Naive thymus-derived CD4-positive, alpha-beta T cell (primary cell): ENCODE measurements around the gene TENM4. TPM values are rescaled to one million over a fixed set of nuclear protein-coding genes. Genes with fewer than 3 reads are reported as not detected.
A peak's percentile ranks its signal among the peaks of the same experiment; 100 is the strongest.

Experiments
- ATAC-seq: fragments of 150-1000 bp; cut with Tn5 transposase; 2 replicates; pipeline ENCODE4 v1.10.0; 2021; ENCODE audit warnings: mild to moderate bottlenecking, moderate library complexity
- CTCF ChIA-PET: fragments of 350-600 bp; sonication (Branson Sonifier 250); formaldehyde crosslinking; loops from one replicate; lab custom pipeline; 2021; ENCODE audit warnings: antibody characterized with exemption; lab: Charles Lee
- POLR2A ChIA-PET: fragments of 350-600 bp; sonication (Branson Sonifier 250); formaldehyde crosslinking; loops from one replicate; lab custom pipeline; 2021; ENCODE audit warnings: antibody characterized with exemption, inconsistent platforms; lab: Charles Lee
- DNase-seq, 9 donors: peaks; one replicate each; pipeline versions ENCODE4 v3.0.0 to v3.0.0-alpha.2; 2020 to 2022; ENCODE audit warnings: mixed read lengths in 1 of 9
- H3K27ac ChIP-seq: one replicate; pipeline ENCODE4 v1.7.0; 2013; ENCODE audit warnings: mild to moderate bottlenecking, low read depth, low read length, moderate library complexity
- H3K27me3 ChIP-seq, 2 donors: one replicate each; pipeline ENCODE4 v1.7.0; 2013; ENCODE audit warnings: low read length in 2 of 2, mild to moderate bottlenecking in 2 of 2, moderate library complexity in 2 of 2; ENCODE audit not compliant: control insufficient read depth in 2 of 2, insufficient read depth in 2 of 2
- H3K36me3 ChIP-seq, 3 experiments: 1 replicate in 2 of 3; 2 replicates in 1 of 3; pipeline ENCODE4 v1.7.0; 2013; ENCODE audit warnings: low read length in 3 of 3, mild to moderate bottlenecking in 3 of 3, moderate library complexity in 1 of 3; ENCODE audit not compliant: insufficient read depth in 3 of 3, control insufficient read depth in 2 of 3
- H3K4me1 ChIP-seq, 2 donors: one replicate each; pipeline ENCODE4 v1.7.0; 2013; ENCODE audit warnings: low read length in 2 of 2, mild to moderate bottlenecking in 2 of 2, moderate library complexity in 1 of 2; ENCODE audit not compliant: control insufficient read depth in 2 of 2, insufficient read depth in 2 of 2
- H3K4me3 ChIP-seq: 2 replicates; pipeline ENCODE4 v1.7.0; 2013; ENCODE audit warnings: mild to moderate bottlenecking, low read length
- H3K9me3 ChIP-seq, 3 experiments: 1 replicate in 2 of 3; 2 replicates in 1 of 3; pipeline ENCODE4 v1.7.0; 2013; ENCODE audit warnings: low read length in 3 of 3; ENCODE audit not compliant: control insufficient read depth in 2 of 3
- H3K27ac Mint-ChIP-seq, 9 donors: one replicate each; pipeline ENCODE4 v1.8.0; 2020 to 2022; ENCODE audit warnings: mixed read lengths in 9 of 9, mild to moderate bottlenecking in 8 of 9, moderate library complexity in 5 of 9, inconsistent platforms in 2 of 9
- H3K27me3 Mint-ChIP-seq, 5 donors: one replicate each; pipeline ENCODE4 v1.8.0; 2021 to 2022; ENCODE audit warnings: mixed read lengths in 5 of 5, mild to moderate bottlenecking in 1 of 5
- H3K36me3 Mint-ChIP-seq, 5 donors: one replicate each; pipeline ENCODE4 v1.8.0; 2020 to 2022; ENCODE audit warnings: mixed read lengths in 5 of 5, mild to moderate bottlenecking in 3 of 5, inconsistent platforms in 1 of 5
- H3K4me1 Mint-ChIP-seq, 7 donors: one replicate each; pipeline ENCODE4 v1.8.0; 2020 to 2022; ENCODE audit warnings: mixed read lengths in 7 of 7, mild to moderate bottlenecking in 3 of 7, inconsistent platforms in 1 of 7
- H3K4me3 Mint-ChIP-seq, 10 donors: one replicate each; pipeline ENCODE4 v1.8.0; 2020 to 2022; ENCODE audit warnings: mild to moderate bottlenecking in 10 of 10, mixed read lengths in 10 of 10, moderate library complexity in 6 of 10, inconsistent platforms in 2 of 10
- H3K9me3 Mint-ChIP-seq, 11 donors: one replicate each; pipeline ENCODE4 v1.8.0; 2020 to 2022; ENCODE audit warnings: mixed read lengths in 11 of 11, mild to moderate bottlenecking in 4 of 11, inconsistent platforms in 1 of 11, moderate library complexity in 1 of 11
- intact Hi-C, 2 donors: fragments of 100-400 bp; cut with micrococcal nuclease; formaldehyde crosslinking; loops; one replicate each; pipeline ENCODE4 v1.15.1; 2023
- polyA plus RNA-seq, 2 donors: library from polyadenylated mRNA; unstranded; fragments of 300-500 nt; fragmentation: Illumina TruSeq; gene quantifications; one replicate each; pipeline ENCODE4 v1.2.3, GENCODE V29; 2021
- total RNA-seq, 6 experiments: library from RNA in 5 of 6; stranded (reverse) in 5 of 6; gene quantifications; 1 replicate in 5 of 6; 2 replicates in 1 of 6; pipeline ENCODE4 v1.2.3 and lab custom pipeline; 2021 to 2026

Gene TENM4
- total and polyA plus RNA-seq, 7 experiments from 2014 or later = 0.32 to 0.47 TPM; not detected in 5

GRCh38 chr11:78938971-78939370 lies 501.9 kb downstream of the TENM4 start:
- Mint-ChIP-seq H3K4me1 (peaks cover 0 to 2% (median 0%) of the 10 kb centered on the region in 7 donors), H3K9me3 (no peaks in the 10 kb centered on the region), H3K27ac (no peak overlapping the region), H3K27me3 (peaks cover 8 to 33% (median 23%) of the 10 kb centered on the region in 5 donors), H3K4me3 (no peak overlapping the region), H3K36me3 (no peaks in the 10 kb centered on the region)
- Histone ChIP-seq H3K9me3 (no peaks in the 10 kb centered on the region), H3K36me3 (no peaks in the 10 kb centered on the region), H3K27me3 (no peaks in the 10 kb centered on the region), H3K4me1 (no peaks in the 10 kb centered on the region), H3K4me3 (no peak overlapping the region), H3K27ac (no peak overlapping the region)
- ATAC-seq = no peak
- intact Hi-C loops = no loop called here
- POLR2A ChIA-PET = no interaction called here
- CTCF ChIA-PET = no interaction called here
- DNase-seq = no peak

GRCh38 chr11:78938036-78938435 lies 502.8 kb downstream of the TENM4 start:
- no peak overlapping the region for H3K4me3 ChIP-seq
- H3K9me3 Mint-ChIP-seq = no peaks in the 10 kb centered on the region
- H3K4me3 Mint-ChIP-seq = no peak overlapping the region
- ATAC-seq (no peak), DNase-seq (no peak)
- H3K36me3 Mint-ChIP-seq = no peaks in the 10 kb centered on the region
- peaks cover 8 to 33% (median 21%) of the 10 kb centered on the region in 5 donors for H3K27me3 Mint-ChIP-seq
- H3K4me1 Mint-ChIP-seq = peaks cover 0 to 2% (median 0%) of the 10 kb centered on the region in 7 donors
- no peak overlapping the region for H3K27ac ChIP-seq
- no peaks in the 10 kb centered on the region for H3K36me3 ChIP-seq
- H3K27ac Mint-ChIP-seq = no peak overlapping the region
- POLR2A ChIA-PET = no interaction called here
- intact Hi-C loops = no loop called here
- H3K4me1 ChIP-seq = no peaks in the 10 kb centered on the region
- H3K9me3 ChIP-seq = no peaks in the 10 kb centered on the region
- H3K27me3 ChIP-seq = no peaks in the 10 kb centered on the region
- CTCF ChIA-PET = no interaction called here

GRCh38 chr11:78935398-78936068 lies 505.3 kb downstream of the TENM4 start:
- no peaks in the 10 kb centered on the region for H3K36me3 ChIP-seq
- Mint-ChIP-seq H3K9me3 (no peaks in the 10 kb centered on the region), H3K4me3 (no peak overlapping the region), H3K36me3 (no peaks in the 10 kb centered on the region), H3K27ac (no peak overlapping the region), H3K27me3 (peaks cover 8 to 29% (median 19%) of the 10 kb centered on the region in 5 donors), H3K4me1 (peaks cover 0 to 2% (median 0%) of the 10 kb centered on the region in 7 donors)
- ATAC-seq (peak; percentile 46), DNase-seq (no peak)
- no peaks in the 10 kb centered on the region for H3K9me3 ChIP-seq
- H3K27me3 ChIP-seq = no peaks in the 10 kb centered on the region
- ChIA-PET POLR2A (no interaction called here), CTCF (no interaction called here)
- intact Hi-C loops = no loop called here
- H3K4me1 ChIP-seq = no peaks in the 10 kb centered on the region
- no peak overlapping the region for H3K4me3 ChIP-seq
- no peak overlapping the region for H3K27ac ChIP-seq

GRCh38 chr11:78933350-78933749 lies 507.5 kb downstream of the TENM4 start:
- Mint-ChIP-seq H3K27ac (no peak overlapping the region), H3K4me1 (peaks cover 0 to 2% (median 0%) of the 10 kb centered on the region in 7 donors), H3K36me3 (no peaks in the 10 kb centered on the region), H3K4me3 (no peak overlapping the region), H3K27me3 (peaks cover 12 to 34% (median 22%) of the 10 kb centered on the region in 5 donors), H3K9me3 (no peaks in the 10 kb centered on the region)
- Histone ChIP-seq H3K4me1 (no peaks in the 10 kb centered on the region), H3K36me3 (no peaks in the 10 kb centered on the region), H3K27ac (no peak overlapping the region), H3K9me3 (no peaks in the 10 kb centered on the region), H3K27me3 (no peaks in the 10 kb centered on the region), H3K4me3 (no peak overlapping the region)
- CTCF ChIA-PET = no interaction called here
- no peak for ATAC-seq
- no peak for DNase-seq
- POLR2A ChIA-PET = no interaction called here
- intact Hi-C loops = no loop called here

- Histone ChIP-seq H3K27ac (no peak overlapping the region), H3K4me3 (no peak overlapping the region), H3K4me1 (no peaks in the 10 kb centered on the region), H3K9me3 (no peaks in the 10 kb centered on the region), H3K27me3 (no peaks in the 10 kb centered on the region), H3K36me3 (no peaks in the 10 kb centered on the region)
- intact Hi-C loops = no loop called here
- no peak overlapping the region for H3K27ac Mint-ChIP-seq
- ChIA-PET CTCF (no interaction called here), POLR2A (no interaction called here)
- H3K4me3 Mint-ChIP-seq = no peak overlapping the region
- peaks cover 11 to 28% (median 20%) of the 10 kb centered on the region in 5 donors for H3K27me3 Mint-ChIP-seq
- H3K4me1 Mint-ChIP-seq = peaks cover 0 to 2% (median 0%) of the 10 kb centered on the region in 7 donors
- H3K9me3 Mint-ChIP-seq = no peaks in the 10 kb centered on the region
- DNase-seq (no peak), ATAC-seq (no peak)
- H3K36me3 Mint-ChIP-seq = no peaks in the 10 kb centered on the region
Measured at GRCh38 chr11:78932757-78933156, 508.1 kb downstream of the TENM4 start.

- POLR2A ChIA-PET = no interaction called here
- no peak overlapping the region for H3K27ac ChIP-seq
- H3K27me3 ChIP-seq = no peaks in the 10 kb centered on the region
- H3K4me1 Mint-ChIP-seq = peaks cover 0 to 2% (median 0%) of the 10 kb centered on the region in 7 donors
- H3K4me3 ChIP-seq = no peak overlapping the region
- peaks cover 11 to 25% (median 17%) of the 10 kb centered on the region in 5 donors for H3K27me3 Mint-ChIP-seq
- H3K36me3 ChIP-seq = no peaks in the 10 kb centered on the region
- no peaks in the 10 kb centered on the region for H3K9me3 ChIP-seq
- DNase-seq (no peak), ATAC-seq (no peak)
- H3K9me3 Mint-ChIP-seq = no peaks in the 10 kb centered on the region
- H3K36me3 Mint-ChIP-seq = no peaks in the 10 kb centered on the region
- CTCF ChIA-PET = no interaction called here
- no peaks in the 10 kb centered on the region for H3K4me1 ChIP-seq
- intact Hi-C loops = no loop called here
- H3K27ac Mint-ChIP-seq = no peak overlapping the region
- no peak overlapping the region for H3K4me3 Mint-ChIP-seq
Measured at GRCh38 chr11:78931891-78932290, 508.9 kb downstream of the TENM4 start.
